WTC11 (cell line): ENCODE data around the gene DAND5. TPM values are rescaled to one million over a fixed set of nuclear protein-coding genes. Genes with fewer than 3 reads are reported as not detected.

Experiments used
- ATF1 ChIP-seq: sonication (generic); formaldehyde crosslinking; IDR thresholded peaks from 2 replicates; pipeline ENCODE4 v1.8.1; 2023; ENCODE audit warnings: mild to moderate bottlenecking, moderate library complexity, missing genetic modification reagents
- ETV6 ChIP-seq: sonication (generic); formaldehyde crosslinking; IDR thresholded peaks from 2 replicates; pipeline ENCODE4 v1.8.1; 2022; ENCODE audit warnings: mild to moderate bottlenecking, missing genetic modification reagents
- GRHL2 ChIP-seq: fragments of 250-450 bp; sonication (Bioruptor Pico); IDR thresholded peaks from 2 replicates; pipeline ENCODE4 v1.8.0; 2022; ENCODE audit warnings: mild to moderate bottlenecking, moderate library complexity; ENCODE audit not compliant: insufficient replicate concordance, severe bottlenecking
- GTF2I ChIP-seq: fragments of 250-450 bp; sonication (Bioruptor Pico); conservative IDR thresholded peaks from 2 replicates; pipeline ENCODE4 v1.4.0; 2021; ENCODE audit warnings: mild to moderate bottlenecking
- KAT7 ChIP-seq: sonication (generic); formaldehyde crosslinking; IDR thresholded peaks from 2 replicates; pipeline ENCODE4 v1.8.1; 2023; ENCODE audit warnings: missing genetic modification reagents, mild to moderate bottlenecking, borderline replicate concordance
- NFYB ChIP-seq: sonication (generic); formaldehyde crosslinking; conservative IDR thresholded peaks from 2 replicates; pipeline ENCODE4 v1.8.0; 2022; ENCODE audit warnings: low read depth, missing genetic modification reagents
- OVOL2 ChIP-seq: fragments of 250-450 bp; sonication (Bioruptor Pico); IDR thresholded peaks from 2 replicates; pipeline ENCODE4 v1.9.0; 2021; ENCODE audit warnings: mild to moderate bottlenecking, borderline replicate concordance
- RELA ChIP-seq: sonication (generic); formaldehyde crosslinking; IDR thresholded peaks from 2 replicates; pipeline ENCODE4 v1.8.1; 2022; ENCODE audit warnings: missing genetic modification reagents, mild to moderate bottlenecking, borderline replicate concordance
- RORB ChIP-seq: fragments of 250-450 bp; sonication (Bioruptor Pico); IDR thresholded peaks from 2 replicates; pipeline ENCODE4 v1.9.0; 2021; ENCODE audit warnings: mild to moderate bottlenecking
- SMAD3 ChIP-seq: sonication (generic); formaldehyde crosslinking; IDR thresholded peaks from 2 replicates; pipeline ENCODE4 v1.8.0; 2022; ENCODE audit warnings: missing genetic modification reagents, mild to moderate bottlenecking, borderline replicate concordance
- ZNF416 ChIP-seq: fragments of 250-450 bp; sonication (Bioruptor Pico); IDR thresholded peaks from 2 replicates; pipeline ENCODE4 v1.9.0; 2021; ENCODE audit warnings: mild to moderate bottlenecking, inconsistent platforms
- total RNA-seq: library from RNA; stranded (reverse); gene quantifications from 3 replicates; pipeline ENCODE4 v1.2.3, GENCODE V29; 2021
- TF ChIP-seq, protein P1 (sequence below): sonication (generic); formaldehyde crosslinking; IDR thresholded peaks from 2 replicates; pipeline ENCODE4 v1.8.0; 2022; ENCODE audit warnings: mild to moderate bottlenecking, missing genetic modification reagents
- TF ChIP-seq, protein P2 (sequence below): fragments of 250-450 bp; sonication (Bioruptor Pico); IDR thresholded peaks from 2 replicates; pipeline ENCODE4 v1.9.0; 2021; ENCODE audit warnings: mild to moderate bottlenecking, borderline replicate concordance
- TF ChIP-seq, protein P3 (sequence below): fragments of 250-450 bp; sonication (Bioruptor Pico); IDR thresholded peaks from 2 replicates; pipeline ENCODE4 v1.9.0; 2021; ENCODE audit warnings: moderate library complexity, mild to moderate bottlenecking, inconsistent platforms, borderline replicate concordance
- TF ChIP-seq, protein P4 (sequence below): sonication (generic); formaldehyde crosslinking; IDR thresholded peaks from 2 replicates; pipeline ENCODE4 v1.8.0; 2022; ENCODE audit warnings: mild to moderate bottlenecking, missing genetic modification reagents
- TF ChIP-seq, protein P5 (sequence below): sonication (generic); formaldehyde crosslinking; IDR thresholded peaks from 2 replicates; pipeline ENCODE4 v1.8.1; 2023; ENCODE audit warnings: mild to moderate bottlenecking, missing genetic modification reagents, moderate library complexity
- TF ChIP-seq, protein P6 (sequence below): sonication (generic); formaldehyde crosslinking; IDR thresholded peaks from 2 replicates; pipeline ENCODE4 v1.8.1; 2023; ENCODE audit warnings: mild to moderate bottlenecking, missing genetic modification reagents, moderate library complexity
- TF ChIP-seq, protein P7 (sequence below): fragments of 250-450 bp; sonication (Bioruptor Pico); IDR thresholded peaks from 2 replicates; pipeline ENCODE4 v2.1.2; 2022; ENCODE audit warnings: mild to moderate bottlenecking, moderate library complexity
- TF ChIP-seq, protein P8 (sequence below): sonication (generic); formaldehyde crosslinking; IDR thresholded peaks from 2 replicates; pipeline ENCODE4 v1.8.0; 2023; ENCODE audit warnings: missing genetic modification reagents, mild to moderate bottlenecking, borderline replicate concordance
- TF ChIP-seq, protein P9 (sequence below): sonication (generic); formaldehyde crosslinking; IDR thresholded peaks from 2 replicates; pipeline ENCODE4 v1.8.0; 2023; ENCODE audit warnings: mild to moderate bottlenecking, missing genetic modification reagents

Gene DAND5
- total RNA-seq, 1 experiment from 2014 or later, result 0.22 TPM

DNA sequence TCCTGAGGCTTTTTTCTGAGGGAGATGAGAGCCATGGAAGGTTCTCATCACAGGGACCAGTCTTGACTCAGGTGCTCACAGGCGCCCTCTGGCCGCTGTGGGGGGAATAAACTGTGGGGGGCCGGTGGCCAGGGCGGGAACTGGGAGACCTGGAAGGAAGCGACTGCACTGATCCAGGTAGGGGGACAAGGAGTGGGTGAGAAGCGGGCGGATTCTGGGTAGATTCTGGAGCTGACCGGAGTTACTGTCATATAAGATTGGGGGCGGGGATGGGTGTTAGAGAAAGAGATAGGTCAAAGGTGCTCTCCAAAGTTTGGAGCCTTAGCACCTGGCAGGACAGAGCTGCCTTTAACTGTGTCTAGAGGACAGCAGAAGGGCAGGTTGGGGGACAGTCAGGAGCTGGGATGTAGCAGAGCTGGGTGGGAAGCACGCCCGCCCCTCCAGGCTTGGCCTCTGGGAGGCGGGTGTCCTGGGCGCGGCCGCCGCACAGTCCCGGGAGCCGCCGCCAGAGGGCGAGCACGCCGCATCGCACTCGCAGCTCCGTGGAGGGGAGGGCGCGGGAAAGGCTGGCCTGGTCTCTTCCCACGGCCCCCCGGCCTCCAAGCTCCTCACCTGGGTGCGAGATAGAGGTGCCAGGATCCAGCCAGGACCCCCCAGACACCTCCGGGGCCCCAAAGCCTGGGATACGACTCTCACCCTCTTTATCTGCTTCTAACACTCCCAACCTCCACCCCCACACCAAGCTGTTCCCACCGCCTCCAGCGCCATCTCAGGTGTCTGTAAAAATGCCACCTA lies 4.2 kb upstream of the DAND5 start (continued):
- TF ChIP-seq, protein P1, sequence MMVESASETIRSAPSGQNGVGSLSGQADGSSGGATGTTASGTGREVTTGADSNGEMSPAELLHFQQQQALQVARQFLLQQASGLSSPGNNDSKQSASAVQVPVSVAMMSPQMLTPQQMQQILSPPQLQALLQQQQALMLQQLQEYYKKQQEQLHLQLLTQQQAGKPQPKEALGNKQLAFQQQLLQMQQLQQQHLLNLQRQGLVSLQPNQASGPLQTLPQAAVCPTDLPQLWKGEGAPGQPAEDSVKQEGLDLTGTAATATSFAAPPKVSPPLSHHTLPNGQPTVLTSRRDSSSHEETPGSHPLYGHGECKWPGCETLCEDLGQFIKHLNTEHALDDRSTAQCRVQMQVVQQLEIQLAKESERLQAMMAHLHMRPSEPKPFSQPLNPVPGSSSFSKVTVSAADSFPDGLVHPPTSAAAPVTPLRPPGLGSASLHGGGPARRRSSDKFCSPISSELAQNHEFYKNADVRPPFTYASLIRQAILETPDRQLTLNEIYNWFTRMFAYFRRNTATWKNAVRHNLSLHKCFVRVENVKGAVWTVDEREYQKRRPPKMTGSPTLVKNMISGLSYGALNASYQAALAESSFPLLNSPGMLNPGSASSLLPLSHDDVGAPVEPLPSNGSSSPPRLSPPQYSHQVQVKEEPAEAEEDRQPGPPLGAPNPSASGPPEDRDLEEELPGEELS, result 0 out of 2 replicates have a peak, but pooled peaks have one; percentile 18
- no peak for TF ChIP-seq ATF1 (CRISPR knock-in tag)
- no peak for TF ChIP-seq NFYB (CRISPR knock-in tag)
- TF ChIP-seq, protein P2, sequence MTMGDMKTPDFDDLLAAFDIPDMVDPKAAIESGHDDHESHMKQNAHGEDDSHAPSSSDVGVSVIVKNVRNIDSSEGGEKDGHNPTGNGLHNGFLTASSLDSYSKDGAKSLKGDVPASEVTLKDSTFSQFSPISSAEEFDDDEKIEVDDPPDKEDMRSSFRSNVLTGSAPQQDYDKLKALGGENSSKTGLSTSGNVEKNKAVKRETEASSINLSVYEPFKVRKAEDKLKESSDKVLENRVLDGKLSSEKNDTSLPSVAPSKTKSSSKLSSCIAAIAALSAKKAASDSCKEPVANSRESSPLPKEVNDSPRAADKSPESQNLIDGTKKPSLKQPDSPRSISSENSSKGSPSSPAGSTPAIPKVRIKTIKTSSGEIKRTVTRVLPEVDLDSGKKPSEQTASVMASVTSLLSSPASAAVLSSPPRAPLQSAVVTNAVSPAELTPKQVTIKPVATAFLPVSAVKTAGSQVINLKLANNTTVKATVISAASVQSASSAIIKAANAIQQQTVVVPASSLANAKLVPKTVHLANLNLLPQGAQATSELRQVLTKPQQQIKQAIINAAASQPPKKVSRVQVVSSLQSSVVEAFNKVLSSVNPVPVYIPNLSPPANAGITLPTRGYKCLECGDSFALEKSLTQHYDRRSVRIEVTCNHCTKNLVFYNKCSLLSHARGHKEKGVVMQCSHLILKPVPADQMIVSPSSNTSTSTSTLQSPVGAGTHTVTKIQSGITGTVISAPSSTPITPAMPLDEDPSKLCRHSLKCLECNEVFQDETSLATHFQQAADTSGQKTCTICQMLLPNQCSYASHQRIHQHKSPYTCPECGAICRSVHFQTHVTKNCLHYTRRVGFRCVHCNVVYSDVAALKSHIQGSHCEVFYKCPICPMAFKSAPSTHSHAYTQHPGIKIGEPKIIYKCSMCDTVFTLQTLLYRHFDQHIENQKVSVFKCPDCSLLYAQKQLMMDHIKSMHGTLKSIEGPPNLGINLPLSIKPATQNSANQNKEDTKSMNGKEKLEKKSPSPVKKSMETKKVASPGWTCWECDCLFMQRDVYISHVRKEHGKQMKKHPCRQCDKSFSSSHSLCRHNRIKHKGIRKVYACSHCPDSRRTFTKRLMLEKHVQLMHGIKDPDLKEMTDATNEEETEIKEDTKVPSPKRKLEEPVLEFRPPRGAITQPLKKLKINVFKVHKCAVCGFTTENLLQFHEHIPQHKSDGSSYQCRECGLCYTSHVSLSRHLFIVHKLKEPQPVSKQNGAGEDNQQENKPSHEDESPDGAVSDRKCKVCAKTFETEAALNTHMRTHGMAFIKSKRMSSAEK (CRISPR knock-in tag), result no peak
- TF ChIP-seq, protein P3, sequence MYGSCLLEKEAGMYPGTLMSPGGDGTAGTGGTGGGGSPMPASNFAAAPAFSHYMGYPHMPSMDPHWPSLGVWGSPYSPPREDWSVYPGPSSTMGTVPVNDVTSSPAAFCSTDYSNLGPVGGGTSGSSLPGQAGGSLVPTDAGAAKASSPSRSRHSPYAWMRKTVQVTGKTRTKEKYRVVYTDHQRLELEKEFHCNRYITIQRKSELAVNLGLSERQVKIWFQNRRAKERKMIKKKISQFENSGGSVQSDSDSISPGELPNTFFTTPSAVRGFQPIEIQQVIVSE (CRISPR knock-in tag), result no peak
- TF ChIP-seq RORB (CRISPR knock-in tag), result no peak
- no peak for TF ChIP-seq ETV6 (CRISPR knock-in tag)
- TF ChIP-seq KAT7, result no peak
- TF ChIP-seq, protein P4, sequence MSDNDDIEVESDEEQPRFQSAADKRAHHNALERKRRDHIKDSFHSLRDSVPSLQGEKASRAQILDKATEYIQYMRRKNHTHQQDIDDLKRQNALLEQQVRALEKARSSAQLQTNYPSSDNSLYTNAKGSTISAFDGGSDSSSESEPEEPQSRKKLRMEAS (CRISPR knock-in tag), result peak; percentile 31; the same call in 1 of the 2 replicates
- TF ChIP-seq, protein P5, sequence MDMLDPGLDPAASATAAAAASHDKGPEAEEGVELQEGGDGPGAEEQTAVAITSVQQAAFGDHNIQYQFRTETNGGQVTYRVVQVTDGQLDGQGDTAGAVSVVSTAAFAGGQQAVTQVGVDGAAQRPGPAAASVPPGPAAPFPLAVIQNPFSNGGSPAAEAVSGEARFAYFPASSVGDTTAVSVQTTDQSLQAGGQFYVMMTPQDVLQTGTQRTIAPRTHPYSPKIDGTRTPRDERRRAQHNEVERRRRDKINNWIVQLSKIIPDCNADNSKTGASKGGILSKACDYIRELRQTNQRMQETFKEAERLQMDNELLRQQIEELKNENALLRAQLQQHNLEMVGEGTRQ (CRISPR knock-in tag), result no peak
- no peak for TF ChIP-seq GRHL2 (CRISPR knock-in tag)
- TF ChIP-seq, protein P6, sequence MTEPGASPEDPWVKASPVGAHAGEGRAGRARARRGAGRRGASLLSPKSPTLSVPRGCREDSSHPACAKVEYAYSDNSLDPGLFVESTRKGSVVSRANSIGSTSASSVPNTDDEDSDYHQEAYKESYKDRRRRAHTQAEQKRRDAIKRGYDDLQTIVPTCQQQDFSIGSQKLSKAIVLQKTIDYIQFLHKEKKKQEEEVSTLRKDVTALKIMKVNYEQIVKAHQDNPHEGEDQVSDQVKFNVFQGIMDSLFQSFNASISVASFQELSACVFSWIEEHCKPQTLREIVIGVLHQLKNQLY, result no peak
- TF ChIP-seq, protein P7, sequence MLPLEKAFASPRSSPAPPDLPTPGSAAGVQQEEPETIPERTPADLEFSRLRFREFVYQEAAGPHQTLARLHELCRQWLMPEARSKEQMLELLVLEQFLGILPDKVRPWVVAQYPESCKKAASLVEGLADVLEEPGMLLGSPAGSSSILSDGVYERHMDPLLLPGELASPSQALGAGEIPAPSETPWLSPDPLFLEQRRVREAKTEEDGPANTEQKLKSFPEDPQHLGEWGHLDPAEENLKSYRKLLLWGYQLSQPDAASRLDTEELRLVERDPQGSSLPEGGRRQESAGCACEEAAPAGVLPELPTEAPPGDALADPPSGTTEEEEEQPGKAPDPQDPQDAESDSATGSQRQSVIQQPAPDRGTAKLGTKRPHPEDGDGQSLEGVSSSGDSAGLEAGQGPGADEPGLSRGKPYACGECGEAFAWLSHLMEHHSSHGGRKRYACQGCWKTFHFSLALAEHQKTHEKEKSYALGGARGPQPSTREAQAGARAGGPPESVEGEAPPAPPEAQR (CRISPR knock-in tag), result no peak
- TF ChIP-seq, protein P8, sequence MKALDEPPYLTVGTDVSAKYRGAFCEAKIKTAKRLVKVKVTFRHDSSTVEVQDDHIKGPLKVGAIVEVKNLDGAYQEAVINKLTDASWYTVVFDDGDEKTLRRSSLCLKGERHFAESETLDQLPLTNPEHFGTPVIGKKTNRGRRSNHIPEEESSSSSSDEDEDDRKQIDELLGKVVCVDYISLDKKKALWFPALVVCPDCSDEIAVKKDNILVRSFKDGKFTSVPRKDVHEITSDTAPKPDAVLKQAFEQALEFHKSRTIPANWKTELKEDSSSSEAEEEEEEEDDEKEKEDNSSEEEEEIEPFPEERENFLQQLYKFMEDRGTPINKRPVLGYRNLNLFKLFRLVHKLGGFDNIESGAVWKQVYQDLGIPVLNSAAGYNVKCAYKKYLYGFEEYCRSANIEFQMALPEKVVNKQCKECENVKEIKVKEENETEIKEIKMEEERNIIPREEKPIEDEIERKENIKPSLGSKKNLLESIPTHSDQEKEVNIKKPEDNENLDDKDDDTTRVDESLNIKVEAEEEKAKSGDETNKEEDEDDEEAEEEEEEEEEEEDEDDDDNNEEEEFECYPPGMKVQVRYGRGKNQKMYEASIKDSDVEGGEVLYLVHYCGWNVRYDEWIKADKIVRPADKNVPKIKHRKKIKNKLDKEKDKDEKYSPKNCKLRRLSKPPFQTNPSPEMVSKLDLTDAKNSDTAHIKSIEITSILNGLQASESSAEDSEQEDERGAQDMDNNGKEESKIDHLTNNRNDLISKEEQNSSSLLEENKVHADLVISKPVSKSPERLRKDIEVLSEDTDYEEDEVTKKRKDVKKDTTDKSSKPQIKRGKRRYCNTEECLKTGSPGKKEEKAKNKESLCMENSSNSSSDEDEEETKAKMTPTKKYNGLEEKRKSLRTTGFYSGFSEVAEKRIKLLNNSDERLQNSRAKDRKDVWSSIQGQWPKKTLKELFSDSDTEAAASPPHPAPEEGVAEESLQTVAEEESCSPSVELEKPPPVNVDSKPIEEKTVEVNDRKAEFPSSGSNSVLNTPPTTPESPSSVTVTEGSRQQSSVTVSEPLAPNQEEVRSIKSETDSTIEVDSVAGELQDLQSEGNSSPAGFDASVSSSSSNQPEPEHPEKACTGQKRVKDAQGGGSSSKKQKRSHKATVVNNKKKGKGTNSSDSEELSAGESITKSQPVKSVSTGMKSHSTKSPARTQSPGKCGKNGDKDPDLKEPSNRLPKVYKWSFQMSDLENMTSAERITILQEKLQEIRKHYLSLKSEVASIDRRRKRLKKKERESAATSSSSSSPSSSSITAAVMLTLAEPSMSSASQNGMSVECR, result no peak
- no peak for TF ChIP-seq SMAD3 (CRISPR knock-in tag)
- TF ChIP-seq RELA (CRISPR knock-in tag), result no peak
- TF ChIP-seq, protein P9, sequence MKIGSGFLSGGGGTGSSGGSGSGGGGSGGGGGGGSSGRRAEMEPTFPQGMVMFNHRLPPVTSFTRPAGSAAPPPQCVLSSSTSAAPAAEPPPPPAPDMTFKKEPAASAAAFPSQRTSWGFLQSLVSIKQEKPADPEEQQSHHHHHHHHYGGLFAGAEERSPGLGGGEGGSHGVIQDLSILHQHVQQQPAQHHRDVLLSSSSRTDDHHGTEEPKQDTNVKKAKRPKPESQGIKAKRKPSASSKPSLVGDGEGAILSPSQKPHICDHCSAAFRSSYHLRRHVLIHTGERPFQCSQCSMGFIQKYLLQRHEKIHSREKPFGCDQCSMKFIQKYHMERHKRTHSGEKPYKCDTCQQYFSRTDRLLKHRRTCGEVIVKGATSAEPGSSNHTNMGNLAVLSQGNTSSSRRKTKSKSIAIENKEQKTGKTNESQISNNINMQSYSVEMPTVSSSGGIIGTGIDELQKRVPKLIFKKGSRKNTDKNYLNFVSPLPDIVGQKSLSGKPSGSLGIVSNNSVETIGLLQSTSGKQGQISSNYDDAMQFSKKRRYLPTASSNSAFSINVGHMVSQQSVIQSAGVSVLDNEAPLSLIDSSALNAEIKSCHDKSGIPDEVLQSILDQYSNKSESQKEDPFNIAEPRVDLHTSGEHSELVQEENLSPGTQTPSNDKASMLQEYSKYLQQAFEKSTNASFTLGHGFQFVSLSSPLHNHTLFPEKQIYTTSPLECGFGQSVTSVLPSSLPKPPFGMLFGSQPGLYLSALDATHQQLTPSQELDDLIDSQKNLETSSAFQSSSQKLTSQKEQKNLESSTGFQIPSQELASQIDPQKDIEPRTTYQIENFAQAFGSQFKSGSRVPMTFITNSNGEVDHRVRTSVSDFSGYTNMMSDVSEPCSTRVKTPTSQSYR, result no peak
- no peak for TF ChIP-seq GTF2I (CRISPR knock-in tag)
- TF ChIP-seq OVOL2, result no peak
- TF ChIP-seq ZNF416 (CRISPR knock-in tag), result no peak
